Neural cell (in vitro differentiated cells): Measurements from ENCODE around the gene CAMK2B. TPM values are rescaled to one million over a fixed set of nuclear protein-coding genes. Genes with fewer than 3 reads are reported as not detected.

ENCODE experiments used
- H2AFZ ChIP-seq: fragments of 200-600, 300-800 bp; sonication (generic), shearing (Covaris generic); 2 replicates; pipeline ENCODE4 v1.6.0; 2014; ENCODE audit warnings: low read depth, mild to moderate bottlenecking, antibody characterized with exemption, low read length, moderate library complexity
- H3F3A ChIP-seq: fragments of 200-600 bp; shearing (Covaris generic); 2 replicates; pipeline ENCODE4 v1.6.1; 2016; ENCODE audit warnings: mild to moderate bottlenecking, moderate library complexity, mixed read lengths, antibody characterized with exemption, low read length; ENCODE audit not compliant: insufficient read depth, poor library complexity, severe bottlenecking
- H3K27ac ChIP-seq: fragments of 200-600, 300-800 bp; sonication (generic), shearing (Covaris generic); 2 replicates; pipeline ENCODE4 v1.5.1; 2014; ENCODE audit warnings: mild to moderate bottlenecking, low read length, moderate library complexity
- H3K27me3 ChIP-seq: fragments of 300-800, 200-600 bp; sonication (generic), shearing (Covaris generic); 2 replicates; pipeline ENCODE4 v1.6.0; 2014; ENCODE audit warnings: mild to moderate bottlenecking, low read depth, low read length, moderate library complexity; ENCODE audit not compliant: insufficient read depth
- H3K36me3 ChIP-seq: fragments of 300-800, 200-600 bp; sonication (generic), shearing (Covaris generic); 2 replicates; pipeline ENCODE4 v1.5.1; 2014; ENCODE audit warnings: mild to moderate bottlenecking, antibody characterized with exemption, low read length, moderate library complexity; ENCODE audit not compliant: insufficient read depth
- H3K4me2 ChIP-seq: fragments of 300-800, 200-600 bp; sonication (generic), shearing (Covaris generic); 2 replicates; pipeline ENCODE4 v1.6.0; 2014; ENCODE audit warnings: mild to moderate bottlenecking, low read length
- H3K4me3 ChIP-seq: fragments of 300-800, 200-600 bp; sonication (generic), shearing (Covaris generic); 2 replicates; pipeline ENCODE4 v1.5.1; 2014; ENCODE audit warnings: mild to moderate bottlenecking, low read length, moderate library complexity
- H3K79me2 ChIP-seq: fragments of 200-600 bp; shearing (Covaris generic); replicated peaks from 2 replicates; pipeline ENCODE4 v1.6.0; 2014; ENCODE audit warnings: mild to moderate bottlenecking, low read length, moderate library complexity; ENCODE audit not compliant: insufficient read depth
- H3K9ac ChIP-seq: fragments of 300-800, 200-600 bp; sonication (generic), shearing (Covaris generic); 2 replicates; pipeline ENCODE4 v1.6.1; 2016; ENCODE audit warnings: mild to moderate bottlenecking, low read length, mixed read lengths
- H3K9me2 ChIP-seq: fragments of 200-600 bp; shearing (Covaris generic); 2 replicates; pipeline ENCODE4 v1.6.1; 2016; ENCODE audit warnings: mild to moderate bottlenecking, low read length, mixed read lengths; ENCODE audit not compliant: insufficient read depth
- H3K9me3 ChIP-seq: fragments of 200-600, 300-800 bp; sonication (generic), shearing (Covaris generic); 2 replicates; pipeline ENCODE4 v1.6.1; 2016; ENCODE audit warnings: mild to moderate bottlenecking, mixed run types, low read length, moderate library complexity, mixed read lengths
- H4K20me1 ChIP-seq: fragments of 200-600 bp; shearing (Covaris generic); 2 replicates; pipeline ENCODE4 v1.6.1; 2016; ENCODE audit warnings: mild to moderate bottlenecking, mixed run types; ENCODE audit not compliant: insufficient read depth
- EP300 ChIP-seq: fragments of 450-650 bp; conservative IDR thresholded peaks from 2 replicates; pipeline ENCODE4 v1.6.1; 2014; ENCODE audit warnings: antibody characterized with exemption, mild to moderate bottlenecking, moderate library complexity; ENCODE audit not compliant: poor library complexity, severe bottlenecking
- EZH2 ChIP-seq: fragments of 200-600, 300-800 bp; shearing (Covaris generic), sonication (generic); IDR thresholded peaks from 2 replicates; pipeline ENCODE4 v1.6.1; 2014; ENCODE audit warnings: antibody characterized with exemption, low read length, borderline replicate concordance, mild to moderate bottlenecking; ENCODE audit not compliant: insufficient read depth, poor library complexity, severe bottlenecking
- MXI1 ChIP-seq: fragments of 450-650 bp; conservative IDR thresholded peaks from 2 replicates; pipeline ENCODE4 v1.6.1; 2014; ENCODE audit warnings: antibody characterized with exemption, mild to moderate bottlenecking; ENCODE audit not compliant: poor library complexity, severe bottlenecking
- POLR2AphosphoS5 ChIP-seq: IDR thresholded peaks from 2 replicates; pipeline ENCODE4 v1.6.1; 2012
- RAD21 ChIP-seq: fragments of 450-650 bp; conservative IDR thresholded peaks from 2 replicates; pipeline ENCODE4 v1.6.1; 2014; ENCODE audit warnings: antibody characterized with exemption, mild to moderate bottlenecking, moderate library complexity
- SMC3 ChIP-seq: fragments of 450-650 bp; conservative IDR thresholded peaks from 2 replicates; pipeline ENCODE4 v1.6.1; 2014; ENCODE audit warnings: antibody characterized with exemption, mild to moderate bottlenecking, moderate library complexity; ENCODE audit not compliant: poor library complexity
- TAF1 ChIP-seq: IDR thresholded peaks from 2 replicates; pipeline ENCODE4 v1.6.1; 2012; ENCODE audit warnings: low read depth
- polyA plus RNA-seq: library from polyadenylated mRNA; depleted of rRNA; stranded (reverse); fragments of >200 nt; gene quantifications from 2 replicates; pipeline ENCODE4 v1.2.3, GENCODE V29; 2014
- TF ChIP-seq, protein P1 (sequence below): IDR thresholded peaks from 2 replicates; pipeline ENCODE4 v1.6.1; 2012; ENCODE audit warnings: borderline replicate concordance
- TF ChIP-seq, protein P2 (sequence below): fragments of 450-650 bp; IDR thresholded peaks from 2 replicates; pipeline ENCODE4 v1.5.1; 2014; ENCODE audit warnings: antibody characterized with exemption, mild to moderate bottlenecking, moderate library complexity; ENCODE audit not compliant: poor library complexity, severe bottlenecking

CAMK2B gene
- polyA plus RNA-seq, 1 donor from 2014 or later, result 67.3 TPM

DNA sequence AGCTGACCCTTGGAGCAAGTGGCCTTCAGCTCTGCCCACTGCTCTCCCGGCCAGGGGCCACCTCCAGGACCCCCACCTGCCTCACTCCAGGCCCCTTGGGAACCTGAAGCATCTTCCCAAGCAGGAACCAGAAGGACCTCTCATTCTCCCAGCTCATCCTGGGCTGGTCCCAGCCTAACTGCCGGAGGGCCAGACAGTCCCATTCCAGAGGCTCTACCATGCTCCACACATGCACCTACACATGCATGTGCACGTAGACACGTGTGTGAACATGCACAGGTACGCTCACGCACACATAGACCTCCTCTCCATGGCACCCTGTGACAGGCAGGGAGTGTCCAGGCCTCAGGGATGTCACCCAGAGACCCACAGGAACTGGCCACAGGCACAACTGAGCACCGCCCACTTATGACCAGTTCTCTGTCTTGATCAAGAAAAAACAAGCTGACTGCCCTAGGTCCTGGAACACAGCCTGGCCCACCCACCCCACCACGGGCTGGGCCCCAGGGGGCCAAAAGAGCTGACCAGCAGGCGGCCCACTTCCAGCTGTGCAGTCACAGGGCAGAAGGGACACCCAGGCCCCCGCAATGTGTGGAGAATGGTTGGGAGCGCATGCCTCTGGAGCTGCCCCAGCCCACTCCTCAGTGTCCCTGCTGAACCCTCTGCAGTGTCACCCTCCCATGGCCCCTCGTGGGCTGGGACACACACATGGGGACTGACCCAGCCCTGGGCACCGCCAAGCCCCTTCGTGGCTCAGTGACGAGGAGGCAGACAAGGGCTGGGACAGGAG lies 43.4 kb downstream of the CAMK2B start:
- Histone ChIP-seq H3K36me3 (no peaks in the 10 kb centered on the region), H3K27ac (no peak overlapping the region), H3K9ac (no peak overlapping the region), H3K4me2 (no peak overlapping the region), H3F3A (no peaks in the 10 kb centered on the region), H3K9me3 (no peaks in the 10 kb centered on the region), H3K9me2 (no peaks in the 10 kb centered on the region), H2AFZ (no peak overlapping the region), H4K20me1 (no peaks in the 10 kb centered on the region), H3K27me3 (no peaks in the 10 kb centered on the region), H3K4me3 (no peak overlapping the region), H3K79me2 (no peaks in the 10 kb centered on the region)
- TF ChIP-seq, protein P1, sequence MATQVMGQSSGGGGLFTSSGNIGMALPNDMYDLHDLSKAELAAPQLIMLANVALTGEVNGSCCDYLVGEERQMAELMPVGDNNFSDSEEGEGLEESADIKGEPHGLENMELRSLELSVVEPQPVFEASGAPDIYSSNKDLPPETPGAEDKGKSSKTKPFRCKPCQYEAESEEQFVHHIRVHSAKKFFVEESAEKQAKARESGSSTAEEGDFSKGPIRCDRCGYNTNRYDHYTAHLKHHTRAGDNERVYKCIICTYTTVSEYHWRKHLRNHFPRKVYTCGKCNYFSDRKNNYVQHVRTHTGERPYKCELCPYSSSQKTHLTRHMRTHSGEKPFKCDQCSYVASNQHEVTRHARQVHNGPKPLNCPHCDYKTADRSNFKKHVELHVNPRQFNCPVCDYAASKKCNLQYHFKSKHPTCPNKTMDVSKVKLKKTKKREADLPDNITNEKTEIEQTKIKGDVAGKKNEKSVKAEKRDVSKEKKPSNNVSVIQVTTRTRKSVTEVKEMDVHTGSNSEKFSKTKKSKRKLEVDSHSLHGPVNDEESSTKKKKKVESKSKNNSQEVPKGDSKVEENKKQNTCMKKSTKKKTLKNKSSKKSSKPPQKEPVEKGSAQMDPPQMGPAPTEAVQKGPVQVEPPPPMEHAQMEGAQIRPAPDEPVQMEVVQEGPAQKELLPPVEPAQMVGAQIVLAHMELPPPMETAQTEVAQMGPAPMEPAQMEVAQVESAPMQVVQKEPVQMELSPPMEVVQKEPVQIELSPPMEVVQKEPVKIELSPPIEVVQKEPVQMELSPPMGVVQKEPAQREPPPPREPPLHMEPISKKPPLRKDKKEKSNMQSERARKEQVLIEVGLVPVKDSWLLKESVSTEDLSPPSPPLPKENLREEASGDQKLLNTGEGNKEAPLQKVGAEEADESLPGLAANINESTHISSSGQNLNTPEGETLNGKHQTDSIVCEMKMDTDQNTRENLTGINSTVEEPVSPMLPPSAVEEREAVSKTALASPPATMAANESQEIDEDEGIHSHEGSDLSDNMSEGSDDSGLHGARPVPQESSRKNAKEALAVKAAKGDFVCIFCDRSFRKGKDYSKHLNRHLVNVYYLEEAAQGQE, result no peak
- TF ChIP-seq RAD21 (no peak), POLR2AphosphoS5 (no peak), TAF1 (no peak), MXI1 (no peak)
- TF ChIP-seq, protein P2, sequence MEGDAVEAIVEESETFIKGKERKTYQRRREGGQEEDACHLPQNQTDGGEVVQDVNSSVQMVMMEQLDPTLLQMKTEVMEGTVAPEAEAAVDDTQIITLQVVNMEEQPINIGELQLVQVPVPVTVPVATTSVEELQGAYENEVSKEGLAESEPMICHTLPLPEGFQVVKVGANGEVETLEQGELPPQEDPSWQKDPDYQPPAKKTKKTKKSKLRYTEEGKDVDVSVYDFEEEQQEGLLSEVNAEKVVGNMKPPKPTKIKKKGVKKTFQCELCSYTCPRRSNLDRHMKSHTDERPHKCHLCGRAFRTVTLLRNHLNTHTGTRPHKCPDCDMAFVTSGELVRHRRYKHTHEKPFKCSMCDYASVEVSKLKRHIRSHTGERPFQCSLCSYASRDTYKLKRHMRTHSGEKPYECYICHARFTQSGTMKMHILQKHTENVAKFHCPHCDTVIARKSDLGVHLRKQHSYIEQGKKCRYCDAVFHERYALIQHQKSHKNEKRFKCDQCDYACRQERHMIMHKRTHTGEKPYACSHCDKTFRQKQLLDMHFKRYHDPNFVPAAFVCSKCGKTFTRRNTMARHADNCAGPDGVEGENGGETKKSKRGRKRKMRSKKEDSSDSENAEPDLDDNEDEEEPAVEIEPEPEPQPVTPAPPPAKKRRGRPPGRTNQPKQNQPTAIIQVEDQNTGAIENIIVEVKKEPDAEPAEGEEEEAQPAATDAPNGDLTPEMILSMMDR, result no peak

GRCh38 chr7:44280993-44281721 lies 44.2 kb downstream of the CAMK2B start:
- H3K27ac ChIP-seq, result no peak overlapping the region
- no peak overlapping the region for H2AFZ ChIP-seq
- no peak overlapping the region for H3K4me3 ChIP-seq
- no peaks in the 10 kb centered on the region for H3K36me3 ChIP-seq
- no peaks in the 10 kb centered on the region for H3F3A ChIP-seq
- H4K20me1 ChIP-seq, result no peaks in the 10 kb centered on the region
- TF ChIP-seq TAF1 (no peak), SMC3 (no peak), EP300 (no peak), RAD21 (no peak), POLR2AphosphoS5 (no peak), MXI1 (no peak), EZH2 (no peak)
- TF ChIP-seq, protein P1, result no peak
- TF ChIP-seq, protein P2, result no peak
- H3K9me2 ChIP-seq, result no peaks in the 10 kb centered on the region
- H3K79me2 ChIP-seq, result no peaks in the 10 kb centered on the region
- no peaks in the 10 kb centered on the region for H3K27me3 ChIP-seq
- no peak overlapping the region for H3K4me2 ChIP-seq
- H3K9ac ChIP-seq, result no peak overlapping the region
- no peaks in the 10 kb centered on the region for H3K9me3 ChIP-seq
